ELR (cell line): ENCODE results near the gene C9orf78.

ENCODE experiments used
- DNase-seq: peaks from one replicate; pipeline ENCODE4 v3.0.0-alpha.2; 2015; ENCODE audit warnings: low read depth

The C9orf78 gene

DNA sequence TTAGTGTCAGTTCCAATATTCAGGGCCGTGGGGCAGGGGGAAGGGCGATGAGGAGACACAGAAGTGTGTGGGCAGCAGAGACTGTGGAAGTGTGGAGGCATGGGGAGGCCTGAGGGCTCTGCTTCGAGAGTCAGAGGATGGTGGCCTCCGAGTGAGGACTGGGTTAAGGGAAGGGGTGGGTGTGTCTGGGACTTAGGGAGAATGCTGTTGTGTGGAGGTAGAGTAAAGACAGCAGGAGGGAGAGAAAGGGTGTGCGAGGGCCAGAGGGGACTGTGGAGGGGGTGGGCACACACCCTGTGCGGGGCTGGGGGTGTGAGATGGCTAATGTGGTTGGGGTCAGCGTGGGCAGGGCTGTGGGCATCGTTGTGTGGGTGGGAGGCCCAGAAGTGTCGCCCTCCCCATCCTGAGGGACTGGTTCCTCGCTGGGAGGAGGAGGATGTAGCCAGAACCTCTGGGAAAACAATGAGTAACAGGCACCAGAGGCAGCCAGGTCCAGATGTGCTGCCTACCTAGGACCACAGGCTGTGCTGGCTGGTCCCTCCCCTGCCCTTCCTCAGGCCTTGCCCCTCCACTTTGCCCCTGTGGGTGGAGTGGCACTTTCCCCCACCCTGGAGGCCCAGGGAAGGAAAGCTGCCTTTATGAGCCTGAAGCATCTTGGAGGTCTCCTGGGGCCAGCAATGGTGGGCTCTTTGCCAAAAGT, 4.4 kb upstream of the C9orf78 start:
- DNase-seq: peak; percentile 21

DNA sequence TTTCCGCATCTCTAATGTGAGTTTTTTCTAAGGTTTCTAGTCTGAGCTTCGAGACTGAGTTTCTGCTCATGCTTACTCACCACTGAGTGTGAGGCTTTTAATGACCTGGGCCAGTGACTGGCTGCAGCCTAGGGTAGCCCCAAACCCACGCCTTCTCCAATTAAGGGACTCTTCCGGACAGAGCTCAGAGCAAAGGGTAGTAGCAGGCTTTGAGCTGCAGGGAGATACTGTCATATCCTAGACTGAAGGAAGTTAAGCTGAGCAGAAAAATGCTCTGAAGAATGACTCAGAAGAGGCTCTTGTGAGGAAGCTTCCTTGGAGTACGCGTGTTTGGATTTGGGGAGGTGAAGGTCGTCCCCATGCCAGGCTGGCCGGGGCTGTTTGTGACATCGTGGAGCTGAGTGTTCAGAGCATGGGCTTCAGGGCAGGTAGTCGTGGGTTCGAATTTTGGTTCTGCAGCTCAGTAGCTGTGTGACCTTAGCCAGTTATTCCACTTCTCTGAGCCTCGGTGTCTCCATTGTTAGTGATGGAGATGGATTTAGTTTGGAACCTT, 3.7 kb upstream of the C9orf78 start:
- DNase-seq: peak; percentile 98

DNA sequence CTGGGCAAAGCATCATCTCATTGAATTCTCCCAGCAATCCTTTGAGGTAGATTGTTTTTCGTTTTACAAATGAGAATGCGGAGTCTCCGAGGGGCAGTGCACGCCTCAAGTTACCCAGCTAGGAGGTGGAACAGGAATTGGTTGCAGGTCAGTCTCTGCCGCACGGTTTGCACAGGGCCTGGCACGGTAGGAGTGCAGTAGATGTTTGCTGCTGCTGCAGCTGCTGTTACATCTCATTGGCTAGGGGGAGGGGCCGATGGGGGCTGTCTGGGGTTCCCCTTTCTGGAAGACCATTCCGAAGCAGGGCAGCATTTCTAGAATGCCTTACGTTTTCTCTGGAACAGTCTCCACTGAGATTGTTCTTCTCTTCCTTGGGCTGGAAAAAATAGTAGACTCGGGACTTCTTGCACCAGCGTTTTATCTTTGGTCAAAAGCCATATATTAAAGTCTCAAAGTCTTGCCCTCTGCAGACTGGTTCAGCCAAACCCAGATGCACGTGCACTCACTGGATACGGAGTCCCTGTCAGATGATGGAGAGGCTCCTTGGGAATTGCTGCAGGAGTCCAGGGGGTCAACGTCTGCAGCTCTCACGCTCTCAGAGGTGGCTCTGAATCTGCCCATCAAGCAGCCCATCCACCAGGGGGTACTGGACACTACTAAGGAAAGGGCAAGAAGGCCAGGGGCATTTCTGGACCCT, 1.4 kb upstream of the C9orf78 start:
- peak; percentile 10 for DNase-seq

DNA sequence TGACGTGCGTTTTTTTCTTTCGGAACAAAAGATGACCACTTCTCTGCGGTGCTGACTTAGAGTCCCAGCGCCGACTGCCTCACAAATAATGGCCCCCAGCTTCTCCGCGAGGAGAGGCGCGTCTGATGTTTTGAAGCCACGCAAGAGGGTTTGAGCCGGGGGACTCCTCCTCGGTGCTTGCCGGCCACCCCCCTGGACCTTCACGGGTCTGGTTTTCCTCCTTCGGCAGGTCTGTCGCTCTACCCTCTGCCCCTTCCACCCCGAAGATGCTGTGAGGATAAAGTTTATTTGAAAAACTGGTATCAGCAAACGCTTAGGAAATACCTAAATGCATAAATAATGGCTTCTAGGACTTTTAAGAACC, 767 bp upstream of the C9orf78 start:
- no peak for DNase-seq

DNA sequence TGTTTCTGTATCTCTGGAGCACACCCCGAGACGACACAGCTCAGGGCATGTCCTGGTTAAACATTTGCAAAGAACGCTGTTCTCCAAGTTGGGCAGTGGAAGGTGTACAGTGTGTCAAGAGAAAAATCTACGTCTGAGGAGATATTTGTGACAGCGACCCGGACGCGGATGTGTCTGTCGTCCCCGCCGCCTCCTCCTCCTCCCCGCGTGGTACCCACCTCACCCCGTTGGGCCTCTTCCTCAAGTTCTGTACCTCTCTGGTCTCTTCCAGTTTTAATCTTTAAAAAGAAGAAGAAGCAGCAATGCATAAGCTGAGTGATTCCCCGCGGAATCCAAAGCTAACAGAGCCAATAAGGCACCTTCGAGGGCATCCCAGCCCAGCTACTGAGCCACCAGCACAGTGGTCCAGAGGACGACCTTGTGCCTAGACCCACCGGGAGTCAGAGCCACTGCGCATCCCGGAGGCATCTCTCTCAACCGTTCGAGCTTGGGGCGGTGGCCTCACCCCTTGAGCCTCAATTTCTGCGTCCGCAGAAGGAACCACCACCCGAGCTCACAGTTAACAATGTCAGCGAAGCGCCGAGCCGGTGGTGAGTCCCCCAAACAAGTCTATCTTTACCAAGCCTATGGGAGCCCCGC, 467 bp downstream of the C9orf78 start:
- peak; percentile 17 for DNase-seq

DNA sequence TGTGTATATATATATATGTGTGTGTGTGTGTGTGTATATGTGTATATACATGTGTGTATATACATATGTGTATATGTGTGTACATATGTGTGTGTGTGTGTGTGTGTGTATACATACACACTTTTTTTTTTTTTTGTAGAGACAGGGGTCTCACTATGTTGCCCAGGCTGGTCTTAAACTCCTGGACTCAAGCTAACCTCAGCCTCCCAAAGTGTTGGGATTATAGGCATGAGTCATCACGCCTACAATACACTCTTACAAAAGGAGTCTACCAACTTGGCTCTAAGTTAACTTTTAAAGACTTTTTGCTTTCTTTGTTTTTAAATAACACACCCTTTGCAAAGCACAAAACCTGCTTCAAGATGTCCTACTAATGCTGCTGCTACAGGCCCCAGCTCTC, 2.1 kb downstream of the C9orf78 start:
- peak; percentile 30 for DNase-seq

DNA sequence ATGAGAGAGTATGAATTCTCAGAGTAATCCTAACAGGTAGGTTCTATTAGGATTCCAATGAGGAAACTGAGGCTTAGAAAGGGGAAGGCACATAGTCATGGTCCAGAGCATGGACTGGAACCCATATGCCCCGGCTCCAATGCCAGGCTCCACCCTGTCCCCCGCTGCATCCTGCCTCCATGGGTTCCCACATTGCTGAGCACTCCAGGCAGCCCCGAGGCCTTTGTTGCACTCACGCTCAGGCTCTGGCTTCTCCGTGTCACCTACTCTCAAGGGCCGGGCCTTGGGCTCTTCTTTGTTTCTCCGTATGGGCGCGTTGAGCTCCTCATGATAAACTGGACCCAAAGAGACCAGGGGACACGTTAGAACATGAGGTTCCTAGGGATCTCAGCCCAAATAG, 6.1 kb downstream of the C9orf78 start:
- DNase-seq: no peak

DNA sequence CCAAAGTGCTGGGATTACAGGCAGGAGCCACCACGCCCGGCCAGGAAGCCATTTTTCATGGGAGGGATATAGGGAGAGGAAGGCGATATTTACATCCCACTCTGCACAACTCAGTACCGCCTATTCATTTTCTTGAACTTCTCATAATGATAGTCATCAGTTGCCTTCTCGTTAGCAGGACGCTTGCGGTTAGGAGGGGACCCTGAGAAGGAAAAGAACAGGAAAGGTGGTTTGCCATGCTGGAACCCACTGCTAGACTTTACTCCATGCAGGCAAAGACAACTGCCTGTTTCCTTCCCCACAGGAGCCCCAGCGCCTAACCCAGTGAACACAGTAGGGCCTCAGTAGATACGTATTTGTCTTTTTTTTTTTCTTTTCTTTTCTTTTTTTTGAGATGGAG, 7.0 kb downstream of the C9orf78 start:
- no peak for DNase-seq

DNA sequence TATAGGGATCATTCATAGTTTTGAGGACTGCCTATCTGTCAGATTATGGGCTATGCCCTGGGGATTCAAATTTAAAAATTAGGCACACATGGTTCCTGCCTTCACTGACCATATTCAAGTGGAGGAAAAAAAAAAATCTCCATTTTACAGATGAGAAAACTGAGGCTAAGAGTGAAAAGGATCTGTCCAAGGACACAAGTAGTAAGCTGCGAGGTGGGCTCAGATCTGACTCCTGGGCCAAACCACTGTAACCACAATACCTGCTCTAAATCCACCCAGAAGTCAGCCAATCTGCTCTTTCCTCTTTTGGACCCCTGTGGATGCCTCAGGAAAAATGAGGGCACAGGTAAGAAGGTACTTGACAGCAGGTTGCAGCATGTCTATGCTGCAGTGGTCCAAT, 8.3 kb downstream of the C9orf78 start:
- DNase-seq: no peak

DNA sequence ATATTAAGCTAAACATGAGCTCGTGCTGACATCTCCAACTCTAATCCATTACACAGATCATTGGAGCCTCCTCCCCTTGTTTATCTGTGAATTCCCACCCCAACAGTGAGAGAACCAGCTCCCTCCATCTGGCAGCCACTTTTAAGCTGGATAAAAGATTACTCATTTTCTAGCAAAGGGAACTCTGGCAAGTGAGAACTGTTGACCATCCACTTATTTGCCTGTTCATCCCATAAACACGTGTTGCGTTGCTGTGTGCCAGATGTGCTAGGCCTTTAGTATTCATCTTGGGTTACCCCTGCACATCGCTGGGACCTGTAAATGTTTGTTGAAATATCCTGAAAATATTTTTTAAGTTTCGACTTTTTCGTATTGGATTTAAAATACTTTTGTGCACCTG, 8.7 kb downstream of the C9orf78 start:
- no peak for DNase-seq

DNA sequence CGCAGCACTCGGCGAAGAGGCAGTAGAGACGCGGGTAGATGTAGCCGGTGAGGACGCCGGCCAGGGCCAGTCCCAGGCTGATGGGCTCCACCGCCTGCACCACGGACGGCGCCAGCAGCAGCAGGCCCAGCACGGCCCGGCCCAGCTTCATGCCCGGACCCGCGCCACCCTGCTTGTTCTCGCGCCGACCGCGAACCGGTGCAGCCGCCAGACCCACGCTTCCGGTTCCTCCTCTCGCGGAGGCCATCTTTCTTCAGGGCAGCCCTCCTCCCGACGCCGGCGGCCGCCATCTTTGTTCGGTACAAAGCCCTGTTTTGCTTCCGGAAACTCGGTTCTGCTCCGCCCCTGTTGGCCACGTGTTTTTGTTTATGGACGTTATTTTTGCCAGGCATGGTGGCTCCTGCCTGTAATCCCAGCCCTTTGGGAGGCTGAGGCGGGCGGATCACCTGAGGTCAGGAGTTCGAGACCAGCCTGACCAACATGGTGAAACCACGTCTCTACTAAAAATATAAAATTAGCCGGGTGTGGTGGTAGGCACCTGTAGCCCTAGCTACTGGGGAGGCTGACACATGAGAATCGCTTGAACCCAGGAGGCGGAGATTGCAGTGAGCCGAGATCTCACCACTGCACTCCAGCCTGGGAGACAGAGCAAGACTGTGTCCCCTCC, 11.0 kb downstream of the C9orf78 start, which contains the start of gene TOR1A:
TOR1A (minus strand) TSS at position 202 of the 667 bp plus-strand sequence; CDS start at position 151, 51 bp downstream.
- peak; percentile 95 for DNase-seq

DNA sequence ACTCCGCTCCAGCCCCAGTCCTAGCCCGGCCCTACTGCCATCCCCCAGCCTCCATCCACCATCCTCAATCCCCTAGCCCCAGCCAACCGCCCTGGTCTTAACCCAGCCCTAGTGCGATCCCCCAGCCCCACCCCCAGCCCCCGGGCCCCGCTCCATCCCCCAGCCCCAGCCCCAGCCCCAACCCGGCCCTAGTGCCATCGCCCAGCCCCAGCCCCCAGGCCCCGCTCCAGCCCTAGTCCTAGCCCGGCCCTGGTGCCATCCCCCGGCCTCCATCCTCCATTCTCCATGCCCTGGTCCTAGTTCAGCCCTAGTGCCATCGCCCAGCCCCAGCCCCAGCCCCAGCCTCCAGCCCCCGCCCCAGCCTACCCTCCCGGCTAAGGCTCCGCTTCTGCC, 11.5 kb downstream of the C9orf78 start:
- no peak for DNase-seq

DNA sequence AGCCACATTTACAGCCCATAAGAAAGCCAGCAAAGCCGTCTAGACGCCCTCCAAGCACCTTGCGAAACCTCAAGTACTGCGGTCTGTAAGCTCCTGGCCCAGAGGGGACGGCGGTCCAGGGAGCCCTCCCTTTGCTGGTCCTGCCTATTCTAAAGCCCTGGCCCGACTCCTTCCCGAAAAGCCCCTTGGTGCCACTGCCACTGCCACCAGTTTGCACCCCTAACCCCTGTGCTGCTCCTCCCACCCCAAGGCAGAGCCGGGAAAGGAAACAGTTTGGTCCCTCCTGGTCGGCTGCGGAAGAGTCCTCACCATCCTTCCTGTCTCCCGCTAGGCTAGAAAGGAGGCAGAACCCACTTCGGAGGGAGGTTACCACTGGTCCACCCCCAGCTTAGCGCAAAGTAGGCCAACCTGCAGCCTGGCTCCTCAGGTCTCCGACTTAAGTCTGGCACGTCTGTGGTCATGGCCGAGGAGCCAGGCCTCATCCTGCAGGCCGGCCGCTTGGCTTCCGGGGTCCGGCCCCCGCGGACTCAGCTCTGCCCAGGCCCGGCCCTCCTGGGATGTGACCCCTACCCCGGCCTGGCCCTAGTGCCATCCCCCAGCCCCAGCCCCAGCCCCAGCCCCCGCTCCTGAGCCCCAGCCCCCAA, 12.1 kb downstream of the C9orf78 start:
- peak; percentile 67 for DNase-seq

DNA sequence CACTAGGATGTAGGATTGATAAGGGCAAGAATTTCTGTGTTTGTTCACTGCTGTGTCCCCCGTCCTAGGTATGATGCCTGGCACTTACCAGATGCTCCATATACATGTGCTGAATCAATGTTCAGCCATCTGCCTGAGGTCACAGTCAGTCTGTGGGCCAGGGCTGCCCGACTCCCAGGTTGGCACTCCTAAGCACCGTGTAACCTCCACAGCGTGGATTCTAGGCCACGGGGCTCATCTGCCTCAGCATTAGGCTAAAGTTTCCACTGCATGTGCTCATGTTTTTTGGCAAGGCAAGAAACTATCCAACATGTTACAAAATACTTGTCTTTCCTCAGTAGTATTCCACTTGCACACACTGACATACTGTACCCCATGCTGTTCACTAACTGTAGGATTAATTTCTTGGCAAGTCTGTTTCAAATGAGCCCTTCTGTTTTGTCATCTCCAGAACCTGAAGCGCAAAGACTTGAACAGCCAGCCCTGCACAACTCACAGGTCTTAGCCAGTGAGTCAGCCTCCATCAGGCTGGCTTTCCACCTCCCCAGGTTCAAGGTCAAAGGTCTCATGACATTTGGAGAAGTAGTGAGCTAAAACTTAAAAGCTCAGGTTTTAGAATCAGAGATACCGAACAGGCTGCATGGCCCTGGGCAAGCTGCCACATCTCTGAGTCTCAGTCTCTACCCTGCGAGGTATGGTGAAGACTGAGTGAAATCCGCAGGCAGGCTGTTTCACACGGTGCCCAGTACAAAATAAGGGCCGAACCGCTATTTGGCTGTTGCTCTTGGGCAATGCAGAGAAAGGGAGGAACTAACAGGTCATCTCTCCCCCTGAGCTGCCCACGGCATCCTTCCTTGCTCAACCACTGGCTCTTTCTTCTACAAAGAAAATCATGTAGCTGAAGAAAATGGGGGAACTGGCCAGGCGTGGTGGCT, 18.3 kb downstream of the C9orf78 start:
- DNase-seq: no peak

DNA sequence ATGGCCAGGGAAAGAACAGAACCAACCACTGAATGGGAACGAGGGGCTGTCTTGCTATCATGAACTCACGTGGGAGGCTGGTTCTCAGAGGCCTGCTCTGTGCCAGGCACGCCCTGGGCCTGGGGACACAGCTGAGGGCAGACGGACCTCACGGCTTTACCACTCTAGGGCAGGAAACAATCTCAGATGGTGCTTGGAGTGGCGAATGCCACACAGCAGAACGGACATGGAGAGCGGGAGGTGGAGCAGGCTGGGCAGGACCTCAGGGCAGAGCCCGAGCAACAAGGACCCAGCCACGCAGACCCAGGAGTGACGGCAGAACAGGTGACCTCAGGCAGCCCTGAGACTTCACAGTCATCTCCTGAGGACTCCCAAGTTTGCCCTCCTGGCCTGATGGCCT, 19.8 kb downstream of the C9orf78 start:
- DNase-seq: no peak

DNA sequence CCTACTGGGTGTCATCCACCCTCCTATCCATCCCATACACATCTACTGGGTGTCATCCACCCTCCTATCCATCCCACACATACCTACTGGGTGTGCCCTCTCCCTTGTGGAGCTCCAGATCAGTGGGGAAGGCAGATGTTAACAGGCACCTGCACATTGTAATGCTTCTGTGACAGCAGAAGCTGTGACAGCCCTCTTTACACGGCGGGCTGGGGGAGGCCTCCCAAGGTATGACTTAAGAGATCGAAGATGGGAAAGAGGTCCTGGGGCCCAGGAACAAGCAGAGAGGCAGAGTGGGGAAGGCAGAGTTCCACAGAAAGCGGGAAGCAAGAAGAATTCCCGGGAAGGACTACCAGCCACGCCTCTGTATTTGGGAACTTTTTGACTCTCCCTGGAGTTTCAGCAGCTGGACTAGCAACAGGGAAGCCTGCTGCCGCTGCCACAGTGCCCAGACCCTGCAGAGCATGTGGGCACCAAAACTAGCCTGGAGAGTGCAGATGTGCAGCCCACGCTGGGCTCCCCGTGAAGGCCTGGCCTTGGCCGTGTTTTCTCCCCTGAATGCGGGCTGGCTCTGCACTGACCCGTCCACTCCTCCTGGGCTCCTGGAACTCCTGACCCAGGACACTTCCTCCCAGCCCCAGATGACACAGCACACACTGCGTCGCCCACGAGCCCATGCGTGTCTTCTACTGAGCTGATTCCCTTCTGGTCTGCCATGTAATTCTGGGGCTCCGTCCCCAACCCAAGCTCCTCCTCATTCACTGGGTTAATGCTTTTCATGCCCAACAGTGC, 20.4 kb downstream of the C9orf78 start:
- DNase-seq: no peak

DNA sequence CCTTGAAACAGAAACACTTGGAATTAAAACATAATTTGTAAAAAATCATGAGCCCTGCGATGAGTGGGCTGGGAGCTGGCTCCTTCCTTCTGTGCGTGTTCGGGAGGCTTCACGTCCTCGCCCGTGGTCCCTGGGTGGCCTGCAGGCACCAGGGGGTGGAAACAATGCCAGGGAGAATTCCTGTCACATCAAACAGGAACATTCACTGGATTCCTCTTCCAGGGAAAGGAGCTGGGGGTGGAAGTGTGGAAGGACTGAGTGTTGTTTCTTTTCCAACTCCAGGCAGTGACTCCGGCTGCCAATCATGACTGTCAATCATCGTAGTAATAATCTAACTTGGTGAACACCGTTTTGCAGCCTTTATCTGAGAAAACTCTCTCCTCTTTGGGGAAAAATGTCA, 21.4 kb downstream of the C9orf78 start:
- DNase-seq: no peak

DNA sequence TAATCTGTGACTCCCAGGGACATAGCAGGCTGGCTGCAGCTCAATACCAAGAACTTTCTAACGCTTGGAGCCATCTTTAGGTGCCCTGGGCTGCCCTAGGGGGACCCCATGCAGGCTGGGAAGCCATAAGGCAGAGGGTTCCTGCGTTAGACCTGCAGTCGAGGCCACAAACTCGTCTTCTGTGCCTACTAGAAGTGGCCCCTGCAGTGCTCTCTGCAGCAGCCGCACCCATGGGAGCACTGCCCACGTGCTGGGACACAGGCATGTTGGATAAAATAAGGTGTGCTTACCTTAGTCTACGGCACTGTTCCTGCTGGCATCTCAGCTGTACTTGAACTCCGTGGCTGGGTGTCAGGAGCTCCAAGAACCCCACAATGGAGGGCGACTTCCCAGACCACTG, 22.7 kb downstream of the C9orf78 start:
- no peak for DNase-seq

DNA sequence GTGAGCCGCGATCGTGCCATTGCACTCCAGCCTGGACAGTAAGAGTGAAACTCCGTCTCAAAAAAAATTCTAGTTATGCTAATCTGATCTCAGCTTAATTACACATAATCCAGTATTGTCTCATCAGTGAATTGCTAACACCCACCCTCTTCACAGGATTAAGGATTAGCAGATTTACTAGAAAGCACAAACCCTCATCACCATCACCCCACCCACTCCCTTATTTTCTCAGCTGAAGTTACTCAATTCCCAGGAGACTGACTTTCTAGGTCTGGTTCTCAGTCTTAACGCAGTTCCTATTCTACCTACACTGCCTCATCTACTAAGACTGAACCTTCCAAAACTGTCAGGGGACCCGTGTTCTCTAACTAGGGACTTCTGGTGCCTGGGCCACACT, 23.1 kb downstream of the C9orf78 start:
- DNase-seq: no peak

DNA sequence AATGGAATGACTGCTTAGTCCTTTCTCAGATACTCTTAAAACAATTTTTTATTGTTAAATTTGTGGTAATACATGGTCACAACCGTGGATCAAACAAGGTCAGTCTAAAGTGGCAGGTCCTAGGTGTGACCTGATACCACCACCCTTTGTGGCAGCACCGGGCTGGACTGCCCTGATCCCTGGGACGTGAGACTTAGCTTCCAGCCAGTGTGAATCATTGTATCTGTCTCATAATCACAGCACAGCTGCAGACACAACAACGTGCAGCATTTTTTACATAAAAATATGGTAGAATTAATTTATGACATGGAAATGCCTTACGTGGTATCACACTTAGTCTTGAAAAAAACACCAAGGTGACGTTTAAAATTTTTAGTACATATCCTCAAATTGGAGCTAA, 24.3 kb downstream of the C9orf78 start:
- no peak for DNase-seq
